ENCODE data around the gene ZNF524.

DNA sequence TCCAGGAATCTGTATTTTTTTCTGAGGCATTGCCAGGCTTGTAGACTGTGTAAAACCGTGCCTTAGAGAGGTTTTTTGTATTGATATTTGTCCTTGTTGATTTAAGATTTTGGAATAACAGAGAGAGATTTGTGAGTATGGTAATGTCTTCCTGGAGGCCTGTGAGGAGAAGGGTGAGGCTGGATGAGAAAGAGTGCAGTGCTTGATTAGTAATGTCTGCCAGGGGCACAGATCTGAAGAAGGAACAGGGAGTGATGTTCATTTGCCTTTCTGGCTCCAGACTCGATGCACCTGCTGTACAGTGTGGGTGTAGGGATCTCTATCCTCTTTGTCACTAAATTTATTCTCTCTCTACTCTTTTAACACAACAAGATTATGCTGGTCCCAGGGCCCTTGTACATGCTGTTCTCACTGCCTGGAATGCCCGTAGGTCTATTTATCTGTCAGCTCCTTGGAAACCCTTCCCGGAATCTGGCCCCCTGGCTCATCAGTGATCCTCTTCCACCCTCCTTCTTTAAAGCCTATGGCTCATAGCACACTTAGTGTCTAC is 5.0 kb upstream of the ZNF524 start:
- TF ChIP-seq, protein P1, sequence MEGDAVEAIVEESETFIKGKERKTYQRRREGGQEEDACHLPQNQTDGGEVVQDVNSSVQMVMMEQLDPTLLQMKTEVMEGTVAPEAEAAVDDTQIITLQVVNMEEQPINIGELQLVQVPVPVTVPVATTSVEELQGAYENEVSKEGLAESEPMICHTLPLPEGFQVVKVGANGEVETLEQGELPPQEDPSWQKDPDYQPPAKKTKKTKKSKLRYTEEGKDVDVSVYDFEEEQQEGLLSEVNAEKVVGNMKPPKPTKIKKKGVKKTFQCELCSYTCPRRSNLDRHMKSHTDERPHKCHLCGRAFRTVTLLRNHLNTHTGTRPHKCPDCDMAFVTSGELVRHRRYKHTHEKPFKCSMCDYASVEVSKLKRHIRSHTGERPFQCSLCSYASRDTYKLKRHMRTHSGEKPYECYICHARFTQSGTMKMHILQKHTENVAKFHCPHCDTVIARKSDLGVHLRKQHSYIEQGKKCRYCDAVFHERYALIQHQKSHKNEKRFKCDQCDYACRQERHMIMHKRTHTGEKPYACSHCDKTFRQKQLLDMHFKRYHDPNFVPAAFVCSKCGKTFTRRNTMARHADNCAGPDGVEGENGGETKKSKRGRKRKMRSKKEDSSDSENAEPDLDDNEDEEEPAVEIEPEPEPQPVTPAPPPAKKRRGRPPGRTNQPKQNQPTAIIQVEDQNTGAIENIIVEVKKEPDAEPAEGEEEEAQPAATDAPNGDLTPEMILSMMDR (IDR thresholded peaks at IDR 0.05) = no peak
- TF ChIP-seq POLR2A (IDR thresholded peaks at IDR 0.05) = no peak
- no peak for TF ChIP-seq POLR2AphosphoS5 (IDR thresholded peaks at IDR 0.05)

All from prostate gland (tissue), 2 donors.